SK-N-SH treated with all-trans-retinoic acid at 6 μM for 48 hours (cell line): ENCODE measurements around the gene ARHGEF2.
"Not testable (repeated sequence)": the region's sequence is repeated elsewhere in the genome, so short reads cannot be mapped to it uniquely, and the experiment has no call there.

Experiments used
- ATAC-seq: fragments of 200-7000 bp; cut with Tn5 transposase; 3 replicates; pipeline ENCODE4 v1.9.1; 2020; ENCODE audit warnings: mild to moderate bottlenecking, moderate library complexity
- ARNTL ChIP-seq: fragments of 450-650 bp; formaldehyde crosslinking; IDR thresholded peaks from 2 replicates; pipeline ENCODE4 v1.5.0; 2020; ENCODE audit warnings: low read depth, mild to moderate bottlenecking, moderate library complexity, borderline replicate concordance
- BACH2 ChIP-seq: fragments of 250-450 bp; sonication (Bioruptor Pico); IDR thresholded peaks from 2 replicates; pipeline ENCODE4 v1.9.0; 2021; ENCODE audit warnings: mild to moderate bottlenecking, borderline replicate concordance
- CSDC2 ChIP-seq: fragments of 250-450 bp; sonication (Bioruptor Pico); IDR thresholded peaks from 2 replicates; pipeline ENCODE4 v1.5.0; 2020; ENCODE audit warnings: mild to moderate bottlenecking, moderate library complexity
- ESRRG ChIP-seq: fragments of 250-450 bp; sonication (Bioruptor Pico); IDR thresholded peaks from 2 replicates; pipeline ENCODE4 v1.6.1; 2021; ENCODE audit warnings: mild to moderate bottlenecking
- ISL1 ChIP-seq: fragments of 250-450 bp; sonication (Bioruptor Pico); IDR thresholded peaks from 2 replicates; pipeline ENCODE4 v2.1.2; 2022; ENCODE audit warnings: mild to moderate bottlenecking, moderate library complexity
- OSR1 ChIP-seq: fragments of 250-450 bp; sonication (Bioruptor Pico); IDR thresholded peaks from 2 replicates; pipeline ENCODE4 v1.8.0; 2022; ENCODE audit warnings: moderate library complexity, mild to moderate bottlenecking, inconsistent platforms
- PPARA ChIP-seq: fragments of 250-450 bp; sonication (Bioruptor Pico); IDR thresholded peaks from 2 replicates; pipeline ENCODE4 v1.5.0; 2020; ENCODE audit warnings: mild to moderate bottlenecking, borderline replicate concordance
- RARB ChIP-seq: fragments of 250-450 bp; sonication (Bioruptor Pico); IDR thresholded peaks from 2 replicates; pipeline ENCODE4 v1.8.0; 2021; ENCODE audit warnings: mild to moderate bottlenecking, moderate library complexity
- SNAI2 ChIP-seq: fragments of 250-450 bp; sonication (Bioruptor Pico); IDR thresholded peaks from 2 replicates; pipeline ENCODE4 v1.5.0; 2020; ENCODE audit warnings: mild to moderate bottlenecking, moderate library complexity
- TCF4 ChIP-seq: fragments of 250-450 bp; sonication (Bioruptor Pico); IDR thresholded peaks from 2 replicates; pipeline ENCODE4 v1.8.0; 2021; ENCODE audit warnings: mild to moderate bottlenecking, moderate library complexity, borderline replicate concordance
- TOX ChIP-seq: fragments of 250-450 bp; sonication (Bioruptor Pico); IDR thresholded peaks from 2 replicates; pipeline ENCODE4 v1.8.0; 2021; ENCODE audit warnings: mild to moderate bottlenecking, moderate library complexity, borderline replicate concordance
- ZC3H10 ChIP-seq: fragments of 250-450 bp; sonication (Bioruptor Pico); IDR thresholded peaks from 2 replicates; pipeline ENCODE4 v1.5.1; 2021; ENCODE audit warnings: mild to moderate bottlenecking, moderate library complexity
- ZFP3 ChIP-seq: fragments of 250-450 bp; sonication (Bioruptor Pico); IDR thresholded peaks from 2 replicates; pipeline ENCODE4 v1.5.0; 2020; ENCODE audit warnings: mild to moderate bottlenecking, moderate library complexity
- ZFP30 ChIP-seq: fragments of 450-650 bp; formaldehyde crosslinking; IDR thresholded peaks from 2 replicates; pipeline ENCODE4 v1.5.0; 2022; ENCODE audit warnings: mild to moderate bottlenecking, moderate library complexity
- ZNF565 ChIP-seq: fragments of 450-650 bp; formaldehyde crosslinking; conservative IDR thresholded peaks from 2 replicates; pipeline ENCODE4 v1.5.0; 2020; ENCODE audit warnings: low read depth, mild to moderate bottlenecking, moderate library complexity
- ZNF70 ChIP-seq: fragments of 450-650 bp; formaldehyde crosslinking; IDR thresholded peaks from 2 replicates; pipeline ENCODE4 v1.5.0; 2020; ENCODE audit warnings: mild to moderate bottlenecking, moderate library complexity
- ZNF8 ChIP-seq: fragments of 450-650 bp; formaldehyde crosslinking; IDR thresholded peaks from 2 replicates; pipeline ENCODE4 v1.5.0; 2020; ENCODE audit warnings: mild to moderate bottlenecking, moderate library complexity
- TF ChIP-seq, protein P1 (sequence below): fragments of 250-450 bp; sonication (Bioruptor Pico); IDR thresholded peaks from 2 replicates; pipeline ENCODE4 v1.5.0; 2020; ENCODE audit warnings: mild to moderate bottlenecking, moderate library complexity
- TF ChIP-seq, protein P2 (sequence below): fragments of 250-450 bp; sonication (Bioruptor Pico); IDR thresholded peaks from 2 replicates; pipeline ENCODE4 v1.5.1; 2020; ENCODE audit warnings: low read depth, mild to moderate bottlenecking, moderate library complexity
- TF ChIP-seq, protein P3 (sequence below): fragments of 250-450 bp; sonication (Bioruptor Pico); IDR thresholded peaks from 2 replicates; pipeline ENCODE4 v1.8.0; 2020; ENCODE audit warnings: mild to moderate bottlenecking, moderate library complexity, borderline replicate concordance

ARHGEF2 gene

DNA sequence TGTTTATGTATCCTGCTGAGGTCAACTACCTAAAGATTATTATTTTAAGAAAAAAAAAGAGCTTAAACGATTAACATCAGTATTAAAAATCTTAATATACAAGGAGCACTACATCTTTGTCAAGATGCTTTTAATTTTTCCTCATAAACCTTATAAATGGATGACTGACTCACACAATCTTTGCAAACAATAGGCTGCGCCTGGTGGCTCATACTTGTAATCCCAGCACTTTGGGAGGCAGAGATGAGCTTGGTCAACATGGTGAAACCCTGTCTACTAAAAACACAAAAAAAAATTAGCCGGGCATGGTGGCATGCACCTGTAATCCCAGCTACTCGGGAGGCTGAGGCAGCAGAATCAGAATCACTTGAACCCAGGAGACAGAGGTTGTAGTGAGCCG is 45.9 kb downstream of the ARHGEF2 start (continued):
- TF ChIP-seq, protein P1, sequence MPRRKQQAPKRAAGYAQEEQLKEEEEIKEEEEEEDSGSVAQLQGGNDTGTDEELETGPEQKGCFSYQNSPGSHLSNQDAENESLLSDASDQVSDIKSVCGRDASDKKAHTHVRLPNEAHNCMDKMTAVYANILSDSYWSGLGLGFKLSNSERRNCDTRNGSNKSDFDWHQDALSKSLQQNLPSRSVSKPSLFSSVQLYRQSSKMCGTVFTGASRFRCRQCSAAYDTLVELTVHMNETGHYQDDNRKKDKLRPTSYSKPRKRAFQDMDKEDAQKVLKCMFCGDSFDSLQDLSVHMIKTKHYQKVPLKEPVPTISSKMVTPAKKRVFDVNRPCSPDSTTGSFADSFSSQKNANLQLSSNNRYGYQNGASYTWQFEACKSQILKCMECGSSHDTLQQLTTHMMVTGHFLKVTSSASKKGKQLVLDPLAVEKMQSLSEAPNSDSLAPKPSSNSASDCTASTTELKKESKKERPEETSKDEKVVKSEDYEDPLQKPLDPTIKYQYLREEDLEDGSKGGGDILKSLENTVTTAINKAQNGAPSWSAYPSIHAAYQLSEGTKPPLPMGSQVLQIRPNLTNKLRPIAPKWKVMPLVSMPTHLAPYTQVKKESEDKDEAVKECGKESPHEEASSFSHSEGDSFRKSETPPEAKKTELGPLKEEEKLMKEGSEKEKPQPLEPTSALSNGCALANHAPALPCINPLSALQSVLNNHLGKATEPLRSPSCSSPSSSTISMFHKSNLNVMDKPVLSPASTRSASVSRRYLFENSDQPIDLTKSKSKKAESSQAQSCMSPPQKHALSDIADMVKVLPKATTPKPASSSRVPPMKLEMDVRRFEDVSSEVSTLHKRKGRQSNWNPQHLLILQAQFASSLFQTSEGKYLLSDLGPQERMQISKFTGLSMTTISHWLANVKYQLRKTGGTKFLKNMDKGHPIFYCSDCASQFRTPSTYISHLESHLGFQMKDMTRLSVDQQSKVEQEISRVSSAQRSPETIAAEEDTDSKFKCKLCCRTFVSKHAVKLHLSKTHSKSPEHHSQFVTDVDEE: no peak
- no peak for TF ChIP-seq ZNF565 (CRISPR knock-in tag)

DNA sequence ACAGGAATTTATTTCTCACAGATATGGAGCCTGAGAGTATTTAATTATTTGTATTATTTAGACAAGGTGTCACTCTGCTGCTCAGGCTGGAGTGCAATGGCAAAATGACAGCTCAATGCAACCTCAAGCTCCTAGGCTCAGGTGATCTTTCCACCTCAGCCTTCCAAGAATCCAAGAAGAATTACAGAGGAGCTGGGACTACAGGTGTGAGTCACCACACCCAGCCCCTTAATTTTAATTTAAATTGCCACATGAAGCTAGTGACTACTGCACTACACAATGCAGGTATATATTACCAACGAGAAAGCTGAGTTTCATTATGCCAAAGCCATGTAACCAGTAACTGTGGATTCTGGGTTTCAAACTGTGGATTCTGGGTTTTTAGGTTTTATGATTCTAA is 46.3 kb downstream of the ARHGEF2 start:
- TF ChIP-seq BACH2 (CRISPR knock-in tag) (no peak), TOX (CRISPR knock-in tag) (no peak), OSR1 (no peak), ZNF70 (no peak), ZNF565 (CRISPR knock-in tag) (no peak), CSDC2 (no peak), ESRRG (CRISPR knock-in tag) (no peak), ARNTL (no peak), RARB (CRISPR knock-in tag) (no peak), TCF4 (CRISPR knock-in tag) (no peak), ZFP30 (CRISPR knock-in tag) (no peak), ZNF8 (CRISPR knock-in tag) (no peak), ZFP3 (CRISPR knock-in tag) (no peak), SNAI2 (no peak), ZC3H10 (CRISPR knock-in tag) (no peak), ISL1 (CRISPR knock-in tag) (no peak), PPARA (CRISPR knock-in tag) (no peak)
- TF ChIP-seq, protein P2, sequence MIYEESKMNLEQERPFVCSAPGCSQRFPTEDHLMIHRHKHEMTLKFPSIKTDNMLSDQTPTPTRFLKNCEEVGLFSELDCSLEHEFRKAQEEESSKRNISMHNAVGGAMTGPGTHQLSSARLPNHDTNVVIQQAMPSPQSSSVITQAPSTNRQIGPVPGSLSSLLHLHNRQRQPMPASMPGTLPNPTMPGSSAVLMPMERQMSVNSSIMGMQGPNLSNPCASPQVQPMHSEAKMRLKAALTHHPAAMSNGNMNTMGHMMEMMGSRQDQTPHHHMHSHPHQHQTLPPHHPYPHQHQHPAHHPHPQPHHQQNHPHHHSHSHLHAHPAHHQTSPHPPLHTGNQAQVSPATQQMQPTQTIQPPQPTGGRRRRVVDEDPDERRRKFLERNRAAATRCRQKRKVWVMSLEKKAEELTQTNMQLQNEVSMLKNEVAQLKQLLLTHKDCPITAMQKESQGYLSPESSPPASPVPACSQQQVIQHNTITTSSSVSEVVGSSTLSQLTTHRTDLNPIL (CRISPR knock-in tag): no peak
- TF ChIP-seq, protein P1: no peak
- TF ChIP-seq, protein P3, sequence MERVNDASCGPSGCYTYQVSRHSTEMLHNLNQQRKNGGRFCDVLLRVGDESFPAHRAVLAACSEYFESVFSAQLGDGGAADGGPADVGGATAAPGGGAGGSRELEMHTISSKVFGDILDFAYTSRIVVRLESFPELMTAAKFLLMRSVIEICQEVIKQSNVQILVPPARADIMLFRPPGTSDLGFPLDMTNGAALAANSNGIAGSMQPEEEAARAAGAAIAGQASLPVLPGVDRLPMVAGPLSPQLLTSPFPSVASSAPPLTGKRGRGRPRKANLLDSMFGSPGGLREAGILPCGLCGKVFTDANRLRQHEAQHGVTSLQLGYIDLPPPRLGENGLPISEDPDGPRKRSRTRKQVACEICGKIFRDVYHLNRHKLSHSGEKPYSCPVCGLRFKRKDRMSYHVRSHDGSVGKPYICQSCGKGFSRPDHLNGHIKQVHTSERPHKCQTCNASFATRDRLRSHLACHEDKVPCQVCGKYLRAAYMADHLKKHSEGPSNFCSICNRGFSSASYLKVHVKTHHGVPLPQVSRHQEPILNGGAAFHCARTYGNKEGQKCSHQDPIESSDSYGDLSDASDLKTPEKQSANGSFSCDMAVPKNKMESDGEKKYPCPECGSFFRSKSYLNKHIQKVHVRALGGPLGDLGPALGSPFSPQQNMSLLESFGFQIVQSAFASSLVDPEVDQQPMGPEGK (CRISPR knock-in tag): no peak

DNA sequence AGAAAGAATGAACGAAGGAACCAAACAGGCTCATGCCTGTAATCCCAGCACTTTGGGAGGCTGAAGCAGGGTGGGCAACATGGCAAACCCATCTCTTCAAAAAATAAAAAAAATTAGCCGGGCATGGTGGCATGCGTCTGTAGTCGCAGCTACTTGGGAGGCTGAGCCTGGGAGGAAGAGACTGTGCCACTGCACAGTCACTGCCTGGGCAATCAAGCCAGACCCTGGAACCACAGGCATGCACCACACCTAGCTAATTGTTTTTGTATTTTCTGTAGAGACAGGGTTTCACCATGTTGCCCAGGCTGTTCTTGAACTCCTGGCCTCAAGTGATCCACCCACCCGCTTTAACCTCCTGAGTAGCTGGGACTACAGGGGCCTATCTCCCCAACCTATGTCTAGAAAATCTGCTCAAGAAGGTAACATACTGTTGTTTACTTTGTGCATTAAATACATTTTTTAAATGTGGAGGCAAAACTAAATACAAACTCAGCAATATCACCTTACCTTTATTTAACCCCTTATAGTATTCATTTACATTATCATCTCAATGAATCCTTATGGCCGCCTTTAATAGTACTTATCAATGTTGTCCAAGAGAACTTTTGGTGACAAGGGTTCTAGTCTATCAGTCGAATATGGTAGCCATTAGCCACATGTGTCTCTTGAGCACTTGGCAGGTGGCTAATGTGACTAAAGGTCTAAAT is 46.9 kb downstream of the ARHGEF2 start:
- TF ChIP-seq ZC3H10 (CRISPR knock-in tag): peak; percentile 25; the same call in 1 of the 2 replicates
- TF ChIP-seq, protein P2 (CRISPR knock-in tag): no peak
- ATAC-seq: peak; percentile 30

More for the DNA sequence above, 46.3 kb downstream of the ARHGEF2 start:
- ATAC-seq: no peak

DNA sequence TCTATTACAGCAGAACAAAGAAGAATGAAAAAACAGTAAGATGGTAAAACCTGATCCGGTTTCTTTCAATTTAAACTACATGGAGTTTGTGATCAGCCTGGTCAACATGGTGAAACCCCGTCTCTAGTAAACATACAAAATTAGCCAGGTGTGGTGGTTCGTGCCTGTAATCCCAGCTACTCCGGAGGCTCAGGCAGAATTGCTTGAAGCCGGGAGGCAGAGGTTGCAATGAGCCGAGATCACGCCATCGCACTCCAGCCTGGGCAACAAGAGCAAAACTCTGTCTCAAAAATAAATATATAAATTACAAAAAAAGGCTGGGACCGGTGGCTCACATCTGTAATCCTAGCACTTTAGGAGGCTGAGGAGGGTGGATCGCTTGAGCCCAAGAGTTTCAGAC is 47.6 kb downstream of the ARHGEF2 start:
- not testable (repeated sequence) for ATAC-seq
